ENCODE data around the gene SLCO3A1.

- TF ChIP-seq RAD21 (IDR thresholded peaks at IDR 0.05 in 1 of 2, conservative IDR thresholded peaks at IDR 0.05 in 1 of 2; ENCODE audit: low read depth in 2 of 2, low read length in 2 of 2) (no peak), RFX5 (IDR thresholded peaks at IDR 0.05; ENCODE audit: borderline replicate concordance, low read depth, low read length) (no peak), JUND (IDR thresholded peaks at IDR 0.05; ENCODE audit: low read length) (no peak), ATF3 (IDR thresholded peaks at IDR 0.05; ENCODE audit: insufficient read depth, low read depth, low read length) (no peak), EZH2 (IDR thresholded peaks at IDR 0.05; ENCODE audit: low read depth, low read length, severe bottlenecking) (no peak), TAF1 (IDR thresholded peaks at IDR 0.05; ENCODE audit: low read depth, low read length) (no peak), SP1 (IDR thresholded peaks at IDR 0.05; ENCODE audit: low read depth, low read length) (no peak), TEAD4 (IDR thresholded peaks at IDR 0.05; ENCODE audit: low read depth, low read length) (no peak), CTCF (IDR thresholded peaks at IDR 0.05; ENCODE audit: control extremely low read depth in 1 of 3, insufficient read depth in 1 of 3, low read depth in 1 of 3, low read length in 3 of 3) (no peak), MAX (IDR thresholded peaks at IDR 0.05) (no peak), USF2 (IDR thresholded peaks at IDR 0.05; ENCODE audit: low read length) (no peak), POLR2A (IDR thresholded peaks at IDR 0.05; ENCODE audit: control extremely low read depth in 1 of 2, low read depth in 2 of 2, low read length in 2 of 2) (no peak), GTF2F1 (IDR thresholded peaks at IDR 0.05; ENCODE audit: borderline replicate concordance, low read depth, low read length) (no peak), EP300 (IDR thresholded peaks at IDR 0.05; ENCODE audit: borderline replicate concordance in 1 of 2, low read depth in 2 of 2, low read length in 2 of 2) (no peak)
These were observed 37.6 kb downstream of the SLCO3A1 start for GRCh38 chr15:91891101-91891500.
